AG09309 (cell line): Measurements from ENCODE around the gene SRRM4.

ENCODE experiments used
- DNase-seq: peaks from one replicate; pipeline ENCODE4 v3.0.0-alpha.2; 2010; ENCODE audit warnings: low read depth
- H3K4me3 ChIP-seq: 2 replicates; pipeline ENCODE4 v1.5.1; 2011; ENCODE audit warnings: mild to moderate bottlenecking, low read depth, low read length, moderate library complexity; ENCODE audit not compliant: control insufficient read depth
- TF ChIP-seq, protein P1 (sequence below): IDR thresholded peaks from 2 replicates; pipeline ENCODE4 v1.5.1; 2011; ENCODE audit warnings: mild to moderate bottlenecking, low read depth, low read length, inconsistent platforms; ENCODE audit not compliant: insufficient read depth, control insufficient read depth; ENCODE audit errors: missing control alignments

Gene SRRM4

DNA sequence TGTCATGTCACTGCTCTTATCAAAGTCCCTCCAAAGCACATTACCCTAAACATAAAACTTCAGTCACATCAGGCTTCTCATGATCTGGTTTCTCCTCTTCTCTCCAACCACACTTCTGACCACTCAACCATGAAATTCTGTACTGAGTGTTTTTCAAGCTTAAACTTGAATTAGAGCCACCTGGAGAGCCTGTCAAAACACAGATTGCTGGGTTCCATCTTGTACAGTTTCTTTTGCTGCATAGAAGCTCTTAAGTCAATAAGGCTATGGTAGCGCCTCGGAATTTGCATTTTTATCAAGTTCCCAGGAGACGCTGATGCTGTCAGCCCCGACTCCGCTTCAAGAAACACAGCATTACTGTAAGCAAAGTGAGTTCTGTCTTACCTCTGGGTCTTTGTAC, 16.4 kb upstream of the SRRM4 start:
- no peak overlapping the region for H3K4me3 ChIP-seq
- TF ChIP-seq, protein P1, sequence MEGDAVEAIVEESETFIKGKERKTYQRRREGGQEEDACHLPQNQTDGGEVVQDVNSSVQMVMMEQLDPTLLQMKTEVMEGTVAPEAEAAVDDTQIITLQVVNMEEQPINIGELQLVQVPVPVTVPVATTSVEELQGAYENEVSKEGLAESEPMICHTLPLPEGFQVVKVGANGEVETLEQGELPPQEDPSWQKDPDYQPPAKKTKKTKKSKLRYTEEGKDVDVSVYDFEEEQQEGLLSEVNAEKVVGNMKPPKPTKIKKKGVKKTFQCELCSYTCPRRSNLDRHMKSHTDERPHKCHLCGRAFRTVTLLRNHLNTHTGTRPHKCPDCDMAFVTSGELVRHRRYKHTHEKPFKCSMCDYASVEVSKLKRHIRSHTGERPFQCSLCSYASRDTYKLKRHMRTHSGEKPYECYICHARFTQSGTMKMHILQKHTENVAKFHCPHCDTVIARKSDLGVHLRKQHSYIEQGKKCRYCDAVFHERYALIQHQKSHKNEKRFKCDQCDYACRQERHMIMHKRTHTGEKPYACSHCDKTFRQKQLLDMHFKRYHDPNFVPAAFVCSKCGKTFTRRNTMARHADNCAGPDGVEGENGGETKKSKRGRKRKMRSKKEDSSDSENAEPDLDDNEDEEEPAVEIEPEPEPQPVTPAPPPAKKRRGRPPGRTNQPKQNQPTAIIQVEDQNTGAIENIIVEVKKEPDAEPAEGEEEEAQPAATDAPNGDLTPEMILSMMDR: no peak
- no peak for DNase-seq

DNA sequence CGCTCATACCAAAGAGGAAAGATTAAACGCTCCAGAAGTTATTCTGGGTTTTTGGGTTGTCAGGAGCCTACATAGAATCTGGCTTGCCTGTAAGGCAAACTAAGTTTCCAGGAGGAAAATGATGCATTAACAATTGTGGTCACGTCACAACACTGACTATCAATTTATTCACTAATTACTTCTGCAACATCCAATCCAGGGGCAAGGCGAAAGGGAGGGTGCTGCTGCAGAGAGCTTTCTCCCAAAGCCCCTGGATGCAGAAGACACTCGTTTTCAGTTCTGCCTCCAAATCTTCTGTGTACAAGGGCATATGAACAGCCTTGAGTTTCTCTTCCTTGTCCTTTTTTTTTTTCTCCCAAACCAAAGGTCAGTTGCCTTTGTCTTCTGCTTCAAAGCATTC, 10.5 kb upstream of the SRRM4 start:
- H3K4me3 ChIP-seq: no peak overlapping the region
- TF ChIP-seq, protein P1: no peak
- no peak for DNase-seq

DNA sequence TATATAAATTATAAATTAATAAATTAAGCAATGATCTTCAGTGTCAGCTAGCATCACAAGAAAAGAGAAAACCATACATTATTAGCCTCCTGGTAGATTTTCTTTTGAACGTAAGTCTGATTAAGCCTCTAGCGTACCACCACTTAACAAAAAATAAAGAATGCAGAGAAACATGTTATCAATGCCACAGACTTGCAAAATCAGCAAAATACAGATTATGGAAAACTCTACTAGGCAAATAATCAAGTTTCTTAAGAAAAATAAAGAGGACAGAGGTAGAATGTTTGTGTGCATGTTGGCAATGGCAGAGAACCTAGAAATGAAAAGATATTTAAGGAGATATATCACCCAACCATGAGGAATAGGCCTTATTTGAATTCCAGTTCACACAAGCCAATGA, 8.4 kb upstream of the SRRM4 start:
- TF ChIP-seq, protein P1: no peak
- DNase-seq: no peak
- H3K4me3 ChIP-seq: no peak overlapping the region

DNA sequence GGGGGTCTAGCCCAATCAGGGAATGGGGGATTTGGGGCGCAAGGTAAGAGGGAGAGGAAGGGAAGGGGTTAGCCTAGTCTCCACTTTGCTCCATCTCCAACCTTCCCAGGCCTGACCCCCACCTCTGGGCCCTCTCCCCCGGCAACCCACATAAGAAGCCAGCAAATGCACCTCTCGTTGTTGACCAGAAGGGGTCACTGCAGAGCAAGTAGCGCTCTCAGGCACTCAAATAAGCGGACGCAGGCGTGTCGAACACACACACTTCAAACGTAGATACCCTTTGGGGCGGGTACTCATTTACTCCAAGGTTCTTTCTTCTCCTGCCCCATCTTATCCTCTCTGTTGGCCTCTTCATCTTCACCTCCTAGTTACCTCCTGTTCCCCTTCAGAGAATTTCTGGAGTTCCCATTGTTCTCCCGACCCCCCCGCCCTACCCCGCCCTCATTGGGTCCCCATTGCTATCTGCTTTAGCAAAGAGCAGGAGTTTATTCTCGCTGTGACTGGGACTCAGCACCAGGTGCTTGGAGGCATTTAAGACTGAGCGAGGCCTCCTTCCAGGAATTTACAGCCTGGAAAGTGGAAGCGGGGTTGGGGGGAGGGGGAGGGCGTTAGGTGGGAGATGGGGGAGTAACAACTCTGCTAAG, 1.5 kb upstream of the SRRM4 start:
- no peak for DNase-seq
- H3K4me3 ChIP-seq: no peak overlapping the region
- TF ChIP-seq, protein P1: peak; percentile 34

DNA sequence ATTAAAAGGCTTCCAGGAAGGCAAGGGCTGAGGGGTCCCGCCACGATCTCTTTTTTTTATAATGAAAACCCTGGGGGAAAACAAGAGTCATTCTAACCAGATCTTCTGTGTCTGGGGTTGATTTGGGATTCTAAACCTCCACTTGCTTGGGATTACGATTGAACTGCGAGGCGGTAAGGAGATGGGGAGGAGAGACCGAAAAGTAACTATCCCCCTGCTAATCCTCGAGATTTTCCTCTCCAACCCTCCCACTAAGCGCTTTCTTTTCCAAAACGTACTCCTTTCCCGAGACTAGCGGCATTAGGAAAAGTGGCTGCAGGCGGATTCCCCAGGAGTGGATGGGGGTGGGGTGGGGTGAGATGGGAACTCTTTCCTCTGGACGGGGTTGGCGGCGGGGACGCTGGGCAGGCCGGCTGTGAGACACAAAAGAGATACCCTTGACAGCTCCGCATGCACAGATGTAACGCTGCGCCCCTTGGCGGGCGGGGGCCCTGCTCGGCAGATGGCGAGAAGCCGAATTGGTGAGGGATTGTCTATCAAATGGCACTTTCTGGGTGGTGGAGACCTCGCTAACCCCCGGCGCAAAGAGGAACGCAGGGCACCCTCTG, 830 bp upstream of the SRRM4 start:
- no peak overlapping the region for H3K4me3 ChIP-seq
- no peak for DNase-seq

DNA sequence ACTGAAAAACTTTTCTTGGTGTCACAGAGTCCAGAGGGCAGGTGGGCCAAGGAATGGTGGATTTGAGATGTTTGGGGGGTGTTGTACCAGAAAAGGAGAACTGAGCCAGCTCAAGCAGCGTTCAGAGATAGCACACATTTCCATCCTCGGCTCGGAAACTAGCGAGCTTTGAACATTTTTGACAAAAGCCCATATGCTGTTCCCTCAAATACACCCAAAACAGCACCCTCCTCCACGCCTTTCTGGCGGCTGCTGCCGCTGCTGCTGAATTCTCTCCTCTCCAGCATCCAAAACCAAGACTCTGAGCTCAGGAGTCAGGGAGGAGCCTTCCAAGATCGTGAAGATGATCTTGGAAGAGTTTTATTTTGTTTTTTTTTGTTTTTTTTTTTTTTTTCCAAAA, 961 bp downstream of the SRRM4 start:
- no peak overlapping the region for H3K4me3 ChIP-seq
- TF ChIP-seq, protein P1: no peak
- no peak for DNase-seq

More for the DNA sequence above, 830 bp upstream of the SRRM4 start:
- TF ChIP-seq, protein P1: no peak
